Colonic mucosa (tissue), 4 donors: ENCODE results near the gene C17orf114.

Source experiments
- DNase-seq: peaks from one replicate; pipeline ENCODE4 v3.0.0-alpha.2; 2020
- H3K27ac ChIP-seq: fragments of 200-600 bp; one replicate; pipeline ENCODE4 v1.8.0; 2021
- H3K27me3 ChIP-seq: fragments of 200-600 bp; one replicate; pipeline ENCODE4 v1.8.0; 2021
- H3K36me3 ChIP-seq: fragments of 200-600 bp; one replicate; pipeline ENCODE4 v1.8.0; 2021
- H3K4me1 ChIP-seq: fragments of 200-600 bp; one replicate; pipeline ENCODE4 v1.8.0; 2021; ENCODE audit warnings: mild to moderate bottlenecking
- H3K4me3 ChIP-seq: fragments of 200-600 bp; one replicate; pipeline ENCODE4 v1.8.0; 2021
- H3K9ac ChIP-seq, 2 donors: one replicate each; pipeline ENCODE4 v1.7.0; 2013; ENCODE audit warnings: control low read depth in 2 of 2, low read depth in 2 of 2, low read length in 2 of 2
- H3K9me3 ChIP-seq: fragments of 200-600 bp; one replicate; pipeline ENCODE4 v1.8.0; 2021
- CTCF ChIP-seq: fragments of 200-600 bp; IDR thresholded peaks from one replicate; pipeline ENCODE4 v1.8.0; 2022; ENCODE audit warnings: antibody characterized with exemption, mild to moderate bottlenecking
- intact Hi-C: fragments of 100-400 bp; cut with DNase I; formaldehyde crosslinking; loops from one replicate; pipeline ENCODE4 v1.14.1; 2022
- donor health status: healthy.
- donor health status: DM: no; HTN: no; CAD: no.
- donor health status: DM: no; HTN: no; CAD: no.

The C17orf114 gene

GRCh38 chr17:4786106-4786511, 16.0 kb downstream of the C17orf114 start, which contains the start of gene VMO1:
TSS of gene VMO1 (minus strand) at chr17:4786364. CDS start at chr17:4786352, 12 bp downstream.
- TF ChIP-seq CTCF: no peak
- H3K27me3 ChIP-seq: peaks cover 5% of the 10 kb centered on the region
- intact Hi-C loops: loop anchor here (5.0 kb wide), 1 partner anchor 54 kb away; the partner anchor contains the start of gene MED11
- DNase-seq: no peak
- no peaks in the 10 kb centered on the region for H3K4me1 ChIP-seq
- H3K4me3 ChIP-seq: no peak within 1 kb of the TSS
- H3K9ac ChIP-seq: peak within 1 kb of the TSS in 1 of 2 donors; percentile 58
- H3K27ac ChIP-seq: no peak within 1 kb of the TSS
- no peaks in the 10 kb centered on the region for H3K36me3 ChIP-seq
- no peaks in the 10 kb centered on the region for H3K9me3 ChIP-seq

GRCh38 chr17:4785311-4786105, 16.6 kb downstream of the C17orf114 start:
- H3K27me3 ChIP-seq: peaks cover 5% of the 10 kb centered on the region

GRCh38 chr17:4782652-4783051, 19.5 kb downstream of the C17orf114 start:
- no peak overlapping the region for H3K4me3 ChIP-seq
- no peaks in the 10 kb centered on the region for H3K4me1 ChIP-seq
- intact Hi-C loops: no loop called here
- no peaks in the 10 kb centered on the region for H3K36me3 ChIP-seq
- DNase-seq: no peak
- no peaks in the 10 kb centered on the region for H3K9me3 ChIP-seq
- TF ChIP-seq CTCF: no peak
- no peak overlapping the region for H3K27ac ChIP-seq
- H3K9ac ChIP-seq: no peak overlapping the region
- H3K27me3 ChIP-seq: peaks cover 5% of the 10 kb centered on the region

More at GRCh38 chr17:4785311-4786105, 16.6 kb downstream of the C17orf114 start:
- intact Hi-C loops: loop anchor here (5.0 kb wide), 1 partner anchor 53 kb away; the partner anchor contains the start of gene MED11
- Histone ChIP-seq H3K4me1 (no peaks in the 10 kb centered on the region), H3K27ac (no peak overlapping the region), H3K36me3 (no peaks in the 10 kb centered on the region), H3K9ac (no peak overlapping the region), H3K9me3 (no peaks in the 10 kb centered on the region), H3K4me3 (no peak overlapping the region)
- no peak for TF ChIP-seq CTCF
- no peak for DNase-seq

GRCh38 chr17:4780325-4780955, 21.7 kb downstream of the C17orf114 start:
- Histone ChIP-seq H3K9me3 (no peaks in the 10 kb centered on the region), H3K4me1 (no peaks in the 10 kb centered on the region), H3K27me3 (no peaks in the 10 kb centered on the region), H3K36me3 (no peaks in the 10 kb centered on the region), H3K4me3 (no peak overlapping the region), H3K9ac (no peak overlapping the region), H3K27ac (no peak overlapping the region)
- intact Hi-C loops: no loop called here
- DNase-seq: no peak
- TF ChIP-seq CTCF: no peak

GRCh38 chr17:4777969-4778760, 24.0 kb downstream of the C17orf114 start:
- no peak for DNase-seq
- H3K4me3 ChIP-seq: no peak overlapping the region
- H3K36me3 ChIP-seq: no peaks in the 10 kb centered on the region
- H3K27me3 ChIP-seq: no peaks in the 10 kb centered on the region
- TF ChIP-seq CTCF: no peak
- intact Hi-C loops: no loop called here
- H3K4me1 ChIP-seq: no peaks in the 10 kb centered on the region
- no peaks in the 10 kb centered on the region for H3K9me3 ChIP-seq
- H3K27ac ChIP-seq: no peak overlapping the region
- H3K9ac ChIP-seq: no peak overlapping the region
